HepG2 (cell line): ENCODE results near the gene PDYN. TPM values are rescaled to one million over a fixed set of nuclear protein-coding genes. Genes with fewer than 3 reads are reported as not detected.

Experiments
- ATAC-seq: fragments of 200-7000 bp; cut with Tn5 transposase; 3 replicates; pipeline ENCODE4 v1.9.1; 2020; ENCODE audit warnings: mild to moderate bottlenecking, moderate library complexity
- BruUV-seq: library from RNA; stranded (reverse); fragments of 400-500 nt; replicated peaks from 2 replicates; lab custom pipeline; 2021; lab: Mats Ljungman, UMichigan
- CTCF ChIA-PET: fragments of 300-600 bp; formaldehyde crosslinking; extraction: SDS; loops from one replicate; lab custom pipeline; 2021; ENCODE audit warnings: low total read pairs, inconsistent platforms, low intra/inter-chr PET ratio; lab: Yijun Ruan, JAX
- POLR2A ChIA-PET: fragments of 350-600 bp; sonication (Branson Sonifier 250); formaldehyde crosslinking; loops from one replicate; lab custom pipeline; 2020; ENCODE audit warnings: antibody characterized with exemption, inconsistent platforms; lab: Yijun Ruan, JAX
- DNase-seq: peaks from one replicate; pipeline ENCODE4 v3.0.0-alpha.2; 2015; ENCODE audit warnings: low spot score
- FAIRE-seq: peaks from 3 replicates; lab custom pipeline; 2011; peaks lifted over from hg19 to GRCh38; lab: Jason Lieb, UNC
- H2AFZ ChIP-seq: one replicate; pipeline ENCODE4 v1.6.1; 2011; ENCODE audit warnings: low read length, inconsistent platforms
- H3K27ac ChIP-seq: fragments of 300-600 bp; 3 replicates; pipeline ENCODE4 v1.8.0; 2011; ENCODE audit warnings: mixed run types, mild to moderate bottlenecking, mixed read lengths, low read length, inconsistent platforms; ENCODE audit not compliant: insufficient read depth; ENCODE audit errors: extremely low read length
- H3K27me3 ChIP-seq, 2 experiments: fragments of 200-600 bp in 1 of 2; 2 replicates in 1 of 2; 3 replicates in 1 of 2; pipeline versions ENCODE4 v1.6.0 to v1.8.0; 2011; ENCODE audit warnings: low read length in 2 of 2, mild to moderate bottlenecking in 2 of 2, moderate library complexity in 2 of 2, inconsistent platforms in 1 of 2; ENCODE audit not compliant: insufficient read depth in 2 of 2, control insufficient read depth in 1 of 2
- H3K36me3 ChIP-seq, 2 experiments: fragments of 200-600 bp in 1 of 2; replicated peaks in 1 of 2; 2 replicates in 1 of 2; 3 replicates in 1 of 2; pipeline versions ENCODE4 v1.5.1 to v1.8.0; 2011; ENCODE audit warnings: low read length in 2 of 2, inconsistent platforms in 1 of 2; ENCODE audit not compliant: insufficient read depth in 2 of 2, control insufficient read depth in 1 of 2
- H3K4me1 ChIP-seq: 2 replicates; pipeline ENCODE4 v1.5.1; 2012; ENCODE audit warnings: low read length, inconsistent platforms; ENCODE audit not compliant: insufficient read depth
- H3K4me2 ChIP-seq: 2 replicates; pipeline ENCODE4 v1.6.0; 2011; ENCODE audit warnings: low read depth, low read length, inconsistent platforms
- H3K4me3 ChIP-seq, 3 experiments: fragments of 200-600 bp in 1 of 3; sonication (generic), shearing (Covaris generic) in 1 of 3; replicated peaks in 1 of 3; 2 replicates each; pipeline ENCODE4 v1.5.1; 2011 to 2016; ENCODE audit warnings: low read length in 3 of 3, inconsistent platforms in 2 of 3, low read depth in 2 of 3, mild to moderate bottlenecking in 2 of 3, control low read depth in 1 of 3, mixed read lengths in 1 of 3; ENCODE audit not compliant: insufficient read depth in 1 of 3
- H3K79me2 ChIP-seq: one replicate; pipeline ENCODE4 v1.6.1; 2011; ENCODE audit warnings: low read length, inconsistent platforms; ENCODE audit not compliant: insufficient read depth
- H3K9ac ChIP-seq: 2 replicates; pipeline ENCODE4 v1.6.0; 2011; ENCODE audit warnings: mild to moderate bottlenecking, low read depth, low read length, inconsistent platforms; ENCODE audit not compliant: insufficient read depth
- H3K9me3 ChIP-seq: 2 replicates; pipeline ENCODE4 v1.5.1; 2012; ENCODE audit warnings: mild to moderate bottlenecking, low read length
- H4K20me1 ChIP-seq: 2 replicates; pipeline ENCODE4 v1.6.0; 2011; ENCODE audit warnings: inconsistent platforms, mild to moderate bottlenecking, low read length, moderate library complexity; ENCODE audit not compliant: insufficient read depth
- ETV6 ChIP-seq: sonication (generic); formaldehyde crosslinking; conservative IDR thresholded peaks from 2 replicates; pipeline ENCODE4 v1.4.0; 2020; ENCODE audit warnings: missing genetic modification reagents
- NCOR1 ChIP-seq: fragments of 200-600 bp; sonication (generic); IDR thresholded peaks from 2 replicates; pipeline ENCODE4 v1.7.0; 2017; ENCODE audit warnings: antibody characterized with exemption, low read length, borderline replicate concordance
- SIX1 ChIP-seq: sonication (generic); formaldehyde crosslinking; IDR thresholded peaks from 2 replicates; pipeline ENCODE4 v1.4.0; 2020; ENCODE audit warnings: missing genetic modification reagents, borderline replicate concordance
- SP1 ChIP-seq, 2 experiments: fragments of 450-650 bp in 1 of 2; sonication (generic) in 1 of 2; formaldehyde crosslinking in 1 of 2; IDR thresholded peaks; 2 replicates each; pipeline versions ENCODE4 v1.4.0 to v1.6.1; 2016 to 2020; ENCODE audit warnings: missing genetic modification reagents in 1 of 2
- ZNF251 ChIP-seq: sonication (generic); formaldehyde crosslinking; IDR thresholded peaks from 2 replicates; pipeline ENCODE4 v1.9.0; 2021; ENCODE audit warnings: mild to moderate bottlenecking, missing genetic modification reagents
- ZNF704 ChIP-seq: sonication (generic); formaldehyde crosslinking; IDR thresholded peaks from 2 replicates; pipeline ENCODE4 v1.8.1; 2023; ENCODE audit warnings: mild to moderate bottlenecking, inconsistent platforms, moderate library complexity, missing genetic modification reagents, borderline replicate concordance
- ZSCAN25 ChIP-seq: sonication (generic); formaldehyde crosslinking; IDR thresholded peaks from 2 replicates; pipeline ENCODE4 v1.8.0; 2022; ENCODE audit warnings: mild to moderate bottlenecking, missing genetic modification reagents
- WGBS: methylation state at CpG from one replicate; pipeline ENCODE4 v1.1.6; 2017; ENCODE audit warnings: low lambda C conversion rate; 5-methylcytosine and 5-hydroxymethylcytosine counted together
- in situ Hi-C: cut with HindIII; loops from 2 replicates; pipeline ENCODE4 v1.10.0; 2017; ENCODE audit warnings: low pct_unique_long_range_greater_than_20kb; ENCODE audit not compliant: extremely low pct_ligation_motif_present
- intact Hi-C: fragments of 100-400 bp; cut with micrococcal nuclease; formaldehyde crosslinking; loops from one replicate; pipeline ENCODE4 v1.10.0; 2022; ENCODE audit not compliant: unreplicated experiment
- polyA plus RNA-seq, 8 experiments: library from polyadenylated mRNA; depleted of rRNA in 3 of 8; stranded (reverse) in 7 of 8; unstranded in 1 of 8; fragments of >200 nt; fragmentation: Illumina TruSeq in 4 of 8; extraction: Trizol in 4 of 8; gene quantifications; 2 replicates each; pipeline versions ENCODE4 v1.2.1 to v1.2.3, GENCODE V29; 2011 to 2016; ENCODE audit warnings: low read depth in 4 of 8, missing spikeins in 1 of 8, mixed read lengths in 1 of 8; ENCODE audit not compliant: insufficient read depth in 1 of 8
- total RNA-seq, 5 experiments: library from RNA; depleted of rRNA; stranded (reverse); fragments of >200 nt; fragmentation: Illumina TruSeq; extraction: Trizol; gene quantifications; 2 replicates each; pipeline ENCODE4 v1.2.3, GENCODE V29; 2016; ENCODE audit warnings: low read depth in 1 of 5
- TF ChIP-seq, protein P1 (sequence below): sonication (generic); formaldehyde crosslinking; IDR thresholded peaks from 2 replicates; pipeline ENCODE4 v1.5.0; 2020; ENCODE audit warnings: missing genetic modification reagents, mild to moderate bottlenecking, borderline replicate concordance
- TF ChIP-seq, protein P2 (sequence below): sonication (generic); formaldehyde crosslinking; IDR thresholded peaks from 2 replicates; pipeline ENCODE4 v1.4.0; 2020; ENCODE audit warnings: missing genetic modification reagents

The PDYN gene
- total and polyA plus RNA-seq, 2 of the 13 experiments (the other 11 are each of a cell fraction or from before 2014, with no cell fraction given) = not detected

- no peaks in the 10 kb centered on the region for H3K36me3 ChIP-seq
- no peak overlapping the region for H3K9ac ChIP-seq
- ChIA-PET CTCF (no interaction called here), POLR2A (no interaction called here)
- no peak overlapping the region for H3K4me3 ChIP-seq
- H3K27ac ChIP-seq = no peak overlapping the region
- DNase-seq (no peak), FAIRE-seq (no peak), ATAC-seq (no peak)
- BruUV-seq = no TSS peak
- no peak overlapping the region for H3K4me2 ChIP-seq
- H4K20me1 ChIP-seq = no peaks in the 10 kb centered on the region
- H3K27me3 ChIP-seq = peaks cover 10 to 50% of the 10 kb centered on the region in 2 experiments
- 57% methylated on average over 4 of the region's 4 CpGs for WGBS
- H3K9me3 ChIP-seq = no peaks in the 10 kb centered on the region
- intact Hi-C loops = no loop called here
- no peaks in the 10 kb centered on the region for H3K4me1 ChIP-seq
- no peaks in the 10 kb centered on the region for H3K79me2 ChIP-seq
- in situ Hi-C loops = no loop called here
- TF ChIP-seq, protein P1, sequence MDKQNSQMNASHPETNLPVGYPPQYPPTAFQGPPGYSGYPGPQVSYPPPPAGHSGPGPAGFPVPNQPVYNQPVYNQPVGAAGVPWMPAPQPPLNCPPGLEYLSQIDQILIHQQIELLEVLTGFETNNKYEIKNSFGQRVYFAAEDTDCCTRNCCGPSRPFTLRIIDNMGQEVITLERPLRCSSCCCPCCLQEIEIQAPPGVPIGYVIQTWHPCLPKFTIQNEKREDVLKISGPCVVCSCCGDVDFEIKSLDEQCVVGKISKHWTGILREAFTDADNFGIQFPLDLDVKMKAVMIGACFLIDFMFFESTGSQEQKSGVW (CRISPR knock-in tag) = no peak
- TF ChIP-seq SIX1 (CRISPR knock-in tag) (no peak), ETV6 (CRISPR knock-in tag) (no peak), ZNF251 (CRISPR knock-in tag) (no peak), NCOR1 (no peak), SP1 (IDR thresholded peaks at IDR 0.05) (no peak), SP1 (CRISPR knock-in tag; IDR thresholded peaks at IDR 0.05) (no peak), ZSCAN25 (CRISPR knock-in tag) (no peak), ZNF704 (CRISPR knock-in tag) (no peak)
- TF ChIP-seq, protein P2, sequence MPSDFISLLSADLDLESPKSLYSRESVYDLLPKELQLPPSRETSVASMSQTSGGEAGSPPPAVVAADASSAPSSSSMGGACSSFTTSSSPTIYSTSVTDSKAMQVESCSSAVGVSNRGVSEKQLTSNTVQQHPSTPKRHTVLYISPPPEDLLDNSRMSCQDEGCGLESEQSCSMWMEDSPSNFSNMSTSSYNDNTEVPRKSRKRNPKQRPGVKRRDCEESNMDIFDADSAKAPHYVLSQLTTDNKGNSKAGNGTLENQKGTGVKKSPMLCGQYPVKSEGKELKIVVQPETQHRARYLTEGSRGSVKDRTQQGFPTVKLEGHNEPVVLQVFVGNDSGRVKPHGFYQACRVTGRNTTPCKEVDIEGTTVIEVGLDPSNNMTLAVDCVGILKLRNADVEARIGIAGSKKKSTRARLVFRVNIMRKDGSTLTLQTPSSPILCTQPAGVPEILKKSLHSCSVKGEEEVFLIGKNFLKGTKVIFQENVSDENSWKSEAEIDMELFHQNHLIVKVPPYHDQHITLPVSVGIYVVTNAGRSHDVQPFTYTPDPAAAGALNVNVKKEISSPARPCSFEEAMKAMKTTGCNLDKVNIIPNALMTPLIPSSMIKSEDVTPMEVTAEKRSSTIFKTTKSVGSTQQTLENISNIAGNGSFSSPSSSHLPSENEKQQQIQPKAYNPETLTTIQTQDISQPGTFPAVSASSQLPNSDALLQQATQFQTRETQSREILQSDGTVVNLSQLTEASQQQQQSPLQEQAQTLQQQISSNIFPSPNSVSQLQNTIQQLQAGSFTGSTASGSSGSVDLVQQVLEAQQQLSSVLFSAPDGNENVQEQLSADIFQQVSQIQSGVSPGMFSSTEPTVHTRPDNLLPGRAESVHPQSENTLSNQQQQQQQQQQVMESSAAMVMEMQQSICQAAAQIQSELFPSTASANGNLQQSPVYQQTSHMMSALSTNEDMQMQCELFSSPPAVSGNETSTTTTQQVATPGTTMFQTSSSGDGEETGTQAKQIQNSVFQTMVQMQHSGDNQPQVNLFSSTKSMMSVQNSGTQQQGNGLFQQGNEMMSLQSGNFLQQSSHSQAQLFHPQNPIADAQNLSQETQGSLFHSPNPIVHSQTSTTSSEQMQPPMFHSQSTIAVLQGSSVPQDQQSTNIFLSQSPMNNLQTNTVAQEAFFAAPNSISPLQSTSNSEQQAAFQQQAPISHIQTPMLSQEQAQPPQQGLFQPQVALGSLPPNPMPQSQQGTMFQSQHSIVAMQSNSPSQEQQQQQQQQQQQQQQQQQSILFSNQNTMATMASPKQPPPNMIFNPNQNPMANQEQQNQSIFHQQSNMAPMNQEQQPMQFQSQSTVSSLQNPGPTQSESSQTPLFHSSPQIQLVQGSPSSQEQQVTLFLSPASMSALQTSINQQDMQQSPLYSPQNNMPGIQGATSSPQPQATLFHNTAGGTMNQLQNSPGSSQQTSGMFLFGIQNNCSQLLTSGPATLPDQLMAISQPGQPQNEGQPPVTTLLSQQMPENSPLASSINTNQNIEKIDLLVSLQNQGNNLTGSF = no peak
- H2AFZ ChIP-seq = no peak overlapping the region
Measured at GRCh38 chr20:1998193-1998520, 4.3 kb upstream of the PDYN start.
